PC-3 (cell line): ENCODE measurements around the gene BRF1. TPM values are rescaled to one million over a fixed set of nuclear protein-coding genes. Genes with fewer than 3 reads are reported as not detected.

Source experiments
- ATAC-seq: fragments of 200-7000 bp; cut with Tn5 transposase; 2 replicates; pipeline ENCODE4 v1.9.1; 2020; ENCODE audit warnings: mild to moderate bottlenecking, moderate library complexity
- BruUV-seq: library from RNA; stranded (reverse); fragments of 400-500 nt; replicated peaks from 2 replicates; lab custom pipeline; 2021; lab: Mats Ljungman, UMichigan
- CTCF ChIA-PET: fragments of 300-600 bp; sonication (Branson Sonifier 250); formaldehyde crosslinking; loops from one replicate; lab custom pipeline; 2022; ENCODE audit warnings: antibody characterized with exemption; lab: Charles Lee
- POLR2A ChIA-PET: fragments of 300-600 bp; sonication (Branson Sonifier 250); formaldehyde crosslinking; loops from one replicate; lab custom pipeline; 2022; ENCODE audit warnings: antibody characterized with exemption; ENCODE audit not compliant: unreplicated experiment; lab: Charles Lee
- DNase-seq: peaks from one replicate; pipeline ENCODE4 v3.0.0-alpha.2; 2015
- H2AFZ ChIP-seq: fragments of 300-600 bp; sonication (generic); 2 replicates; pipeline ENCODE4 v1.6.0; 2016; ENCODE audit warnings: antibody characterized with exemption, low read length
- H3F3A ChIP-seq: fragments of 300-600 bp; sonication (generic); one replicate; pipeline ENCODE4 v1.6.0; 2017; ENCODE audit warnings: antibody characterized with exemption, low read length, control low read depth, mild to moderate bottlenecking; ENCODE audit not compliant: unreplicated experiment
- H3K27ac ChIP-seq: fragments of 300-600 bp; sonication (generic); 2 replicates; pipeline ENCODE4 v1.5.1; 2016; ENCODE audit warnings: mild to moderate bottlenecking, low read length
- H3K27me3 ChIP-seq: fragments of 300-600 bp; sonication (generic); 2 replicates; pipeline ENCODE4 v1.6.1; 2016; ENCODE audit warnings: low read length, mixed read lengths
- H3K36me3 ChIP-seq: fragments of 300-600 bp; sonication (generic); 2 replicates; pipeline ENCODE4 v1.6.1; 2016; ENCODE audit warnings: low read depth, mixed run types, low read length, mixed read lengths
- H3K4me1 ChIP-seq: fragments of 300-600 bp; sonication (generic); 2 replicates; pipeline ENCODE4 v1.5.1; 2016; ENCODE audit warnings: low read length; ENCODE audit not compliant: insufficient read depth
- H3K4me2 ChIP-seq: fragments of 300-600 bp; sonication (generic); 2 replicates; pipeline ENCODE4 v1.6.0; 2016; ENCODE audit warnings: low read length
- H3K4me3 ChIP-seq: fragments of 300-600 bp; sonication (generic); 2 replicates; pipeline ENCODE4 v1.5.1; 2016; ENCODE audit warnings: mild to moderate bottlenecking, low read length, mixed read lengths
- H3K79me2 ChIP-seq: fragments of 300-600 bp; sonication (generic); 2 replicates; pipeline ENCODE4 v1.6.1; 2017; ENCODE audit warnings: low read length, mixed read lengths
- H3K9ac ChIP-seq: fragments of 300-600 bp; sonication (generic); 2 replicates; pipeline ENCODE4 v1.6.0; 2016; ENCODE audit warnings: mild to moderate bottlenecking, low read length
- H3K9me2 ChIP-seq: fragments of 300-600 bp; sonication (generic); replicated peaks from 2 replicates; pipeline ENCODE4 v1.6.1; 2016; ENCODE audit warnings: mixed run types, low read length, mixed read lengths
- H3K9me3 ChIP-seq: fragments of 300-600 bp; sonication (generic); 2 replicates; pipeline ENCODE4 v1.6.1; 2016; ENCODE audit warnings: low read length, mixed read lengths
- H4K20me1 ChIP-seq: fragments of 300-600 bp; sonication (generic); 2 replicates; pipeline ENCODE4 v1.6.1; 2016; ENCODE audit warnings: low read length, mixed read lengths
- CTCF ChIP-seq: fragments of 300-600 bp; sonication (generic); conservative IDR thresholded peaks from 2 replicates; pipeline ENCODE4 v1.5.1; 2017; ENCODE audit warnings: antibody characterized with exemption, low read depth, mild to moderate bottlenecking, low read length
- EZH2 ChIP-seq: fragments of 300-600 bp; sonication (generic); IDR thresholded peaks from one replicate; pipeline ENCODE4 v1.6.1; 2017; ENCODE audit warnings: antibody characterized with exemption, mild to moderate bottlenecking, low read length; ENCODE audit not compliant: unreplicated experiment
- EZH2phosphoT487 ChIP-seq: fragments of 300-600 bp; sonication (generic); IDR thresholded peaks from 2 replicates; pipeline ENCODE4 v1.6.1; 2018; ENCODE audit warnings: mild to moderate bottlenecking, antibody characterized with exemption, low read length, borderline replicate concordance
- intact Hi-C: fragments of 100-400 bp; cut with micrococcal nuclease; formaldehyde crosslinking; loops from 2 replicates; pipeline ENCODE4 v1.9.0; 2023
- total RNA-seq: library from RNA; depleted of rRNA; stranded (reverse); fragments of >200 nt; gene quantifications from 2 replicates; pipeline ENCODE4 v1.2.3, GENCODE V29; 2014

BRF1 gene
- total RNA-seq, 1 experiment from 2014 or later, result 55.8 TPM

DNA sequence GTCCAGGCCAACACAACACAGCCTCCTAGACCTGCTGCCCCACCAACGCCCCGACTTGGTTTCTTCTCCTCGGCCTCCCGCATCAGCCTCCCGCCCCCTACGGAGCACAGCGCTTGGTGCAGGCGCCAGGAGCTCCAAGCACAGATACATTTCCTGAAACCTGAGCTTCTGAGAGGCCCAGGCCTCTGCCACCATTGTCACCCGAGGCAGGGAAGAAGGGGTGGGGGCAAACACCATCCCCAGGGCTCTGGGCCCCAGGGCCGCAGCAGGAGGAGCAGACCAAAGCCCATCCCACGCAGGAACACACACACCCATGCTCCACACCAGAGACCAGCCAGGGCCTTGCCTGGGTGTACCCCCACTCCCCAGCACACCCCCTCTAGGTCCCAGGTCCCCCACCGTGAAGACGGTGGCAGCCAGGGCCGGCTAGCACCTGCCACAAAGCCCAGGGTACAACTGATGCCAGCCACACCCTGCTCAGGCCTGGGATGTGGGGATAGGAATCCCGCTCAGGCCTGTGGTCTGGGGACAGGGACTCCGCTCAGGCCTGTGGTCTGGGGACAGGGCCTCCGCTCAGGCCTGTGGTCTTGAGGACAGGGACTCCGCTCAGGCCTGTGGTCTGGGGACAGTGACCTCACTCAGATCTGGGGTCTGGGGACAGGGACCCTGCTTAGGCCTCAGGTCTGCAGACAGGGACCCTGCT lies 137.6 kb downstream of the BRF1 start:
- Histone ChIP-seq H3F3A (no peaks in the 10 kb centered on the region), H2AFZ (no peak overlapping the region), H3K4me2 (no peak overlapping the region), H3K4me1 (peaks cover 21% of the 10 kb centered on the region), H3K27me3 (no peaks in the 10 kb centered on the region), H3K4me3 (no peak overlapping the region), H3K9me3 (no peaks in the 10 kb centered on the region), H3K36me3 (no peaks in the 10 kb centered on the region), H3K9ac (no peak overlapping the region), H3K9me2 (no peaks in the 10 kb centered on the region), H4K20me1 (peaks cover 15% of the 10 kb centered on the region; the same call in 1 of the 2 replicates), H3K27ac (no peak overlapping the region), H3K79me2 (peaks cover 68% of the 10 kb centered on the region)
- ChIA-PET POLR2A (no interaction called here), CTCF (no interaction called here)
- intact Hi-C loops, result no loop called here
- TF ChIP-seq EZH2phosphoT487 (no peak), CTCF (no peak), EZH2 (no peak)
- DNase-seq, result no peak
- ATAC-seq, result no peak
- BruUV-seq, result no TSS peak

DNA sequence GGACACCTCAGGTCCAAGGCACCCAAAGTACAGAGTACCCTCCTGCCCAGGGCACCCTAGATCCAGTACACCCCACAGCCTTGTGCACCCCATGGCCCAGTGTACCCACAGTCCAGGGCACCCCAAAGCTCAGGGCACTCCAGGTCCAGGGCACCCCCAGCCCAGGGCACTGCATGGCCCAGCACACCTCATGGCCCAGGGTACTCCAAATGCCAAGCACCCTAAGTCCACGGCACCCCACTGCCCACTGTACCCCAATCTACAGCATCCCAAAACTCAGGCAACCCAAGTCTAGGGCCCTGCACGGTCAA lies 138.2 kb downstream of the BRF1 start:
- TF ChIP-seq EZH2, result no peak
- TF ChIP-seq CTCF, result no peak
- TF ChIP-seq EZH2phosphoT487, result no peak
- intact Hi-C loops, result no loop called here
- CTCF ChIA-PET, result no interaction called here
- Histone ChIP-seq H4K20me1 (peaks cover 15% of the 10 kb centered on the region; the same call in 1 of the 2 replicates), H3K4me1 (peaks cover 21% of the 10 kb centered on the region), H3K27me3 (no peaks in the 10 kb centered on the region), H3K36me3 (no peaks in the 10 kb centered on the region), H2AFZ (no peak overlapping the region), H3K9me3 (no peaks in the 10 kb centered on the region), H3K4me3 (no peak overlapping the region), H3K27ac (no peak overlapping the region), H3K79me2 (peaks cover 66% of the 10 kb centered on the region), H3F3A (no peaks in the 10 kb centered on the region), H3K9me2 (no peaks in the 10 kb centered on the region), H3K4me2 (no peak overlapping the region), H3K9ac (no peak overlapping the region)
- ATAC-seq (no peak), DNase-seq (no peak)
- POLR2A ChIA-PET, result no interaction called here
- BruUV-seq, result no TSS peak

DNA sequence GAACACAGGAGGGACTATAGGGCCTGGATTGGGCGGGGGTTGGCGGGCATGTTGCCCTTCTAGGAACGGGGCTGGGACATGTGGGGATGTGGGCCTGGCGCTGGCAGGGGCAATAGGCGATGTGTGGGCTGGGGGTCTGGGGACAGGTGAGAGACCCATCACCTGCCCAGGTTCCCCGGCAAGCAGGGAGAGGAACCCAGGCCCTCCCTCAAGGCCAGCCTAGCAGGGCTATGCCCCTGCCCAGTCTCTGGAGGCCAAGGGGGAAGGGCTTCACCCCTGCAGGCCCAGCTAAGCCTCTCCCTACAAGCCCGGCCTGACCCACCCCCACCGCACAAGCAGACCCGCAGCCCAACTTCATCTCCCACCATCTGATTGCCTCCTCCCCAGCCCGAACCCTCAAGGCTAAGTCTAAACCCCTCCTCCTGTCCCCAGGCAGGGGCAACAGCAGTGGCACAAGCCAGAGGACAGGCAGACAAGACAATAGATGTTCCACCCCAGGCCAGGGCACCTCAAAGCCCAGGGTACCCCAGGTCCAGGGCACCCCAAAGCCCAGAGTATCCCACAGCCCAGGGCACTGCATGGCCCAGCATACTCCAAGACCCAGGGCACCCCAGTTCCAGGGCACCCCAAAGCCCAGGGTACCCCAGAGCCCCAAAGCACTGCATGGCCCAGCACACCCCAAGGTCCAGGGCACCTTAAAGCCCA lies 138.7 kb downstream of the BRF1 start:
- CTCF ChIA-PET, result no interaction called here
- intact Hi-C loops, result no loop called here
- H3K79me2 ChIP-seq, result peaks cover 64% of the 10 kb centered on the region

More for the DNA sequence above, 138.7 kb downstream of the BRF1 start:
- Histone ChIP-seq H3K4me1 (peaks cover 20% of the 10 kb centered on the region), H3K27me3 (no peaks in the 10 kb centered on the region), H3K4me2 (no peak overlapping the region), H3K27ac (no peak overlapping the region), H3K9me3 (no peaks in the 10 kb centered on the region), H2AFZ (no peak overlapping the region), H3K36me3 (no peaks in the 10 kb centered on the region), H3F3A (no peaks in the 10 kb centered on the region), H3K9me2 (no peaks in the 10 kb centered on the region), H4K20me1 (peaks cover 15% of the 10 kb centered on the region; the same call in 1 of the 2 replicates), H3K4me3 (no peak overlapping the region), H3K9ac (no peak overlapping the region)
- no peak for ATAC-seq
- POLR2A ChIA-PET, result no interaction called here
- DNase-seq, result peak; percentile 16
- no TSS peak for BruUV-seq
- TF ChIP-seq EZH2phosphoT487, result no peak
- TF ChIP-seq EZH2, result no peak
- TF ChIP-seq CTCF, result no peak
